ENCODE data around the gene SLC1A3.

SLC1A3 gene

DNA sequence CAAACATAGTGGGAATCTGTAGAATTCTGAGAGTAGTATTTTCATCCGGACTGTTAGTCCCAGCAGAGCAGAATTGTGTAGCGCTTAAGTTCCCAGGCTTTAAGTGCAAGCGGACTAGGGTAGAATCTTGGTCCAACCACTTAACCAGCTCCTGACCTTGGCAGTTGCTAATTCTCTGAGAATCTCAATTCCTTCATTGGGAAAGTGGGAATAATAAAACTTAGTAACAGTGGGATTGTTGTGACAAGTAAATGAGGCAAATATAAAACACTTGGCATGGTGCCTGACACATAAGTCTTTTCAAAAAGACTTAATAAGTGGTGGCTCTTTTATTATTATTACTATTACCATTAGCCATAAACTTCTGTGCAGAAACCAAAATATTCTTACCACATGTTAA, 8.4 kb upstream of the SLC1A3 start:
- TF ChIP-seq REST (IDR thresholded peaks at IDR 0.05; ENCODE audit: insufficient read depth in 1 of 2, low read depth in 2 of 2, low read length in 2 of 2) (no peak), SIN3A (IDR thresholded peaks at IDR 0.05; ENCODE audit: borderline replicate concordance, insufficient read depth, low read length) (no peak), POLR2AphosphoS5 (IDR thresholded peaks at IDR 0.05; ENCODE audit: low read depth, low read length) (no peak)

GRCh38 chr5:36599986-36600779, 6.2 kb upstream of the SLC1A3 start:
- TF ChIP-seq TAF1 (IDR thresholded peaks at IDR 0.05; ENCODE audit: borderline replicate concordance, insufficient read depth, low read length) = no peak
- no peak for TF ChIP-seq POLR2AphosphoS5 (IDR thresholded peaks at IDR 0.05; ENCODE audit: low read depth, low read length)
- no peak for TF ChIP-seq REST (IDR thresholded peaks at IDR 0.05; ENCODE audit: insufficient read depth in 1 of 2, low read depth in 2 of 2, low read length in 2 of 2)
- TF ChIP-seq SIN3A (IDR thresholded peaks at IDR 0.05; ENCODE audit: borderline replicate concordance, insufficient read depth, low read length) = no peak
- no peak for TF ChIP-seq FOXP2 (optimal IDR thresholded peaks at IDR 0.05; ENCODE audit: borderline replicate concordance, extremely low read depth, extremely low read length, insufficient read depth)

- TF ChIP-seq TAF1 (IDR thresholded peaks at IDR 0.05; ENCODE audit: borderline replicate concordance, insufficient read depth, low read length) (no peak), REST (IDR thresholded peaks at IDR 0.05; ENCODE audit: insufficient read depth in 1 of 2, low read depth in 2 of 2, low read length in 2 of 2) (no peak), SIN3A (IDR thresholded peaks at IDR 0.05; ENCODE audit: borderline replicate concordance, insufficient read depth, low read length) (no peak), POLR2AphosphoS5 (IDR thresholded peaks at IDR 0.05; ENCODE audit: low read depth, low read length) (no peak), FOXP2 (optimal IDR thresholded peaks at IDR 0.05; ENCODE audit: borderline replicate concordance, extremely low read depth, extremely low read length, insufficient read depth) (no peak)
These were observed 5.4 kb upstream of the SLC1A3 start for GRCh38 chr5:36600917-36601527.

GRCh38 chr5:36602704-36603321, 3.6 kb upstream of the SLC1A3 start:
- TF ChIP-seq POLR2AphosphoS5 (IDR thresholded peaks at IDR 0.05; ENCODE audit: low read depth, low read length) = no peak
- no peak for TF ChIP-seq FOXP2 (optimal IDR thresholded peaks at IDR 0.05; ENCODE audit: borderline replicate concordance, extremely low read depth, extremely low read length, insufficient read depth)
- TF ChIP-seq REST (IDR thresholded peaks at IDR 0.05; ENCODE audit: insufficient read depth in 1 of 2, low read depth in 2 of 2, low read length in 2 of 2) = no peak
- no peak for TF ChIP-seq TAF1 (IDR thresholded peaks at IDR 0.05; ENCODE audit: borderline replicate concordance, insufficient read depth, low read length)
- no peak for TF ChIP-seq SIN3A (IDR thresholded peaks at IDR 0.05; ENCODE audit: borderline replicate concordance, insufficient read depth, low read length)

Measured in PFSK-1 (cell line).